CD14-positive monocyte (primary cell): Measurements from ENCODE around the gene KCNA10. TPM values are rescaled to one million over a fixed set of nuclear protein-coding genes. Genes with fewer than 3 reads are reported as not detected.

Experiments
- DNase-seq, 3 donors: peaks; one replicate each; pipeline ENCODE4 v3.0.0-alpha.2; 2011 to 2022
- H2AFZ ChIP-seq: 2 replicates; pipeline ENCODE4 v1.6.0; 2012; ENCODE audit warnings: mild to moderate bottlenecking, low read depth, low read length, inconsistent platforms; ENCODE audit not compliant: insufficient read depth, poor library complexity, severe bottlenecking
- H3K27ac ChIP-seq, 2 donors: 1 replicate in 1 of 2; 2 replicates in 1 of 2; pipeline ENCODE4 v1.5.1; 2012 to 2013; ENCODE audit warnings: low read length in 2 of 2, control low read depth in 1 of 2, inconsistent platforms in 1 of 2, low read depth in 1 of 2, mild to moderate bottlenecking in 1 of 2
- H3K27me3 ChIP-seq, 2 donors: one replicate each; pipeline versions ENCODE4 v1.6.0 to v1.6.1; 2011 to 2013; ENCODE audit warnings: low read length in 2 of 2; ENCODE audit not compliant: control insufficient read depth in 2 of 2, insufficient read depth in 2 of 2
- H3K36me3 ChIP-seq, 2 donors: replicated peaks in 1 of 2; 1 replicate in 1 of 2; 2 replicates in 1 of 2; pipeline versions ENCODE4 v1.5.1 to v1.6.1; 2012 to 2013; ENCODE audit warnings: low read length in 2 of 2, control low read depth in 1 of 2, inconsistent platforms in 1 of 2, mild to moderate bottlenecking in 1 of 2; ENCODE audit not compliant: insufficient read depth in 2 of 2, control insufficient read depth in 1 of 2
- H3K4me1 ChIP-seq, 2 donors: 1 replicate in 1 of 2; 2 replicates in 1 of 2; pipeline versions ENCODE4 v1.5.1 to v1.6.1; 2012 to 2013; ENCODE audit warnings: low read length in 2 of 2, control low read depth in 1 of 2, inconsistent platforms in 1 of 2, mild to moderate bottlenecking in 1 of 2, moderate library complexity in 1 of 2; ENCODE audit not compliant: insufficient read depth in 2 of 2, control insufficient read depth in 1 of 2
- H3K4me2 ChIP-seq: replicated peaks from 2 replicates; pipeline ENCODE3; 2012; ENCODE audit warnings: low read length, moderate library complexity, mild to moderate bottlenecking; ENCODE audit not compliant: poor library complexity, severe bottlenecking; ENCODE audit errors: extremely low read depth
- H3K4me3 ChIP-seq, 3 experiments: fragments of 200-600 bp in 1 of 3; sonication (generic) in 1 of 3; replicated peaks in 1 of 3; 1 replicate in 2 of 3; 2 replicates in 1 of 3; pipeline ENCODE4 v1.5.1; 2011 to 2013; ENCODE audit warnings: low read length in 3 of 3, mild to moderate bottlenecking in 3 of 3, control low read depth in 2 of 3, low read depth in 2 of 3, inconsistent platforms in 1 of 3, moderate library complexity in 1 of 3
- H3K79me2 ChIP-seq: 2 replicates; pipeline ENCODE4 v1.6.0; 2012; ENCODE audit warnings: mild to moderate bottlenecking, control low read depth, inconsistent platforms, low read length, moderate library complexity; ENCODE audit not compliant: insufficient read depth
- H3K9ac ChIP-seq: 2 replicates; pipeline ENCODE4 v1.6.0; 2017; ENCODE audit warnings: low read length, mild to moderate bottlenecking; ENCODE audit not compliant: insufficient read depth, poor library complexity, severe bottlenecking
- H3K9me3 ChIP-seq, 2 donors: replicated peaks in 1 of 2; 1 replicate in 1 of 2; 2 replicates in 1 of 2; pipeline versions ENCODE4 v1.5.1 to v1.6.1; 2012 to 2013; ENCODE audit warnings: low read length in 2 of 2, control low read depth in 1 of 2; ENCODE audit not compliant: control insufficient read depth in 1 of 2, insufficient read depth in 1 of 2
- H4K20me1 ChIP-seq: 2 replicates; pipeline ENCODE4 v1.6.0; 2012; ENCODE audit warnings: mild to moderate bottlenecking, low read length, control low read depth, moderate library complexity; ENCODE audit not compliant: insufficient read depth
- H3K27ac Mint-ChIP-seq, 7 donors: one replicate each; pipeline ENCODE4 v1.8.0; 2020; ENCODE audit warnings: mild to moderate bottlenecking in 7 of 7, mixed read lengths in 7 of 7, moderate library complexity in 6 of 7, inconsistent platforms in 2 of 7
- H3K27me3 Mint-ChIP-seq, 3 donors: one replicate each; pipeline ENCODE4 v1.8.0; 2021 to 2022; ENCODE audit warnings: low read depth in 3 of 3, mild to moderate bottlenecking in 3 of 3, mixed read lengths in 3 of 3, moderate library complexity in 3 of 3, inconsistent platforms in 1 of 3
- H3K36me3 Mint-ChIP-seq, 2 donors: one replicate each; pipeline ENCODE4 v1.8.0; 2020; ENCODE audit warnings: mixed read lengths in 2 of 2, inconsistent platforms in 1 of 2, mild to moderate bottlenecking in 1 of 2
- H3K4me1 Mint-ChIP-seq: one replicate; pipeline ENCODE4 v1.8.0; 2020; ENCODE audit warnings: mild to moderate bottlenecking, mixed read lengths
- H3K4me3 Mint-ChIP-seq, 2 donors: one replicate each; pipeline ENCODE4 v1.8.0; 2020; ENCODE audit warnings: mild to moderate bottlenecking in 2 of 2, mixed read lengths in 2 of 2, moderate library complexity in 1 of 2
- H3K9me3 Mint-ChIP-seq, 7 donors: one replicate each; pipeline ENCODE4 v1.8.0; 2020 to 2022; ENCODE audit warnings: mixed read lengths in 7 of 7, mild to moderate bottlenecking in 6 of 7, moderate library complexity in 6 of 7, inconsistent platforms in 2 of 7
- CTCF ChIP-seq: fragments of 200-600 bp; IDR thresholded peaks from one replicate; pipeline ENCODE4 v1.8.0; 2022; ENCODE audit warnings: antibody characterized with exemption, mild to moderate bottlenecking
- WGBS: methylation state at CpG from one replicate; pipeline ENCODE4 v1.1.5; 2013; ENCODE audit warnings: missing lambda C conversion rate; ENCODE audit not compliant: insufficient coverage; 5-methylcytosine and 5-hydroxymethylcytosine counted together
- intact Hi-C, 2 donors: fragments of 100-400 bp; cut with micrococcal nuclease; formaldehyde crosslinking; loops; one replicate each; pipeline versions ENCODE4 v1.15.0 to v1.15.1; 2023
- polyA plus RNA-seq, 3 donors: library from polyadenylated mRNA; depleted of rRNA in 1 of 3; unstranded in 2 of 3; stranded (reverse) in 1 of 3; fragments of 300-500 nt in 2 of 3; fragments of >200 nt in 1 of 3; fragmentation: Illumina TruSeq in 2 of 3; gene quantifications; 1 replicate in 2 of 3; 2 replicates in 1 of 3; pipeline ENCODE4 v1.2.3, GENCODE V29; 2012 to 2021

The KCNA10 gene
- polyA plus RNA-seq, 3 donors = not detected

DNA sequence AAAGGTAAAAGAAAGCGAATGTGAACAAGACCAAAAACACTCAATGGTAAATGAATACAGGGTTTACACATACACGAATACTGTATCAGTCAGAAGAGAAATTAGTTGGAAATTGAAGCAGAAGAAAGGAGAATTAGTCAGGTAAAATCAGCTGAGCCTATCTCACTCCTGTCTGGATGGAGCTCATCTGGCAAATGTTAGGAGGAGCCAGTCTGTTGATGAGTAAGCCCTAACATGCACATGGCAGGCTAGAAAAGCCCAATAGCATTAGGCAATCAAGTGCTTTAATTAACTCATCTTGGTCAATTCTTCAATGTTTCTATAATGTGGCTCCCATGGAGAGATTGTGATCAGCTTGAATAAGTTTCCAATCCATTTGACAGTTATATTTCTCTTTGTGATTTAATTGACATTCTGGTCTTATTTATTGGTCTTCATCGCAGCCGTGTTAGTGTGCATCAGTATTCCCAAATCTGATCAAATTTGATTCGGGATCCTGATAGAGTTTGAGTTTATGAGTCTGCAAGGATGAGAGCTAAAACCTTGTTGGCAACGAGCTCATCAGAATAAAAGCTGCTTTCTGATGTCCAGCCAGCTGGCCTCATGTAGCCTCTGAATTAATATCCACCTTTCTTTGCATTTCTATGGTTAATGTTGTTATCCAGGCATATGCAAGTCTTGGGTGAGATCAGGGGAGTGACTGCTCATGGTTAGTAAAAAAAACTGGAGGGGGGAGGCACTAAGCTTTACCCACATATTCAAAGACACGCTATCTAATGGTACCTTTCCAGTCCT is 22.1 kb upstream of the KCNA10 start:
- no peaks in the 10 kb centered on the region for H3K9me3 Mint-ChIP-seq
- no peaks in the 10 kb centered on the region for H3K27me3 ChIP-seq
- no peak for DNase-seq
- H3K27me3 Mint-ChIP-seq = peaks cover 4 to 6% (median 5%) of the 10 kb centered on the region in 3 donors
- no peaks in the 10 kb centered on the region for H3K9me3 ChIP-seq
- H2AFZ ChIP-seq = no peak overlapping the region
- no peaks in the 10 kb centered on the region for H3K36me3 Mint-ChIP-seq
- H3K4me1 ChIP-seq = no peaks in the 10 kb centered on the region
- no peaks in the 10 kb centered on the region for H3K36me3 ChIP-seq
- no peak overlapping the region for H3K27ac Mint-ChIP-seq
- no peak overlapping the region for H3K27ac ChIP-seq
- no peak overlapping the region for H3K4me2 ChIP-seq
- H3K9ac ChIP-seq = no peak overlapping the region
- no peak for TF ChIP-seq CTCF
- intact Hi-C loops = no loop called here
- no peaks in the 10 kb centered on the region for H3K4me1 Mint-ChIP-seq
- H3K4me3 Mint-ChIP-seq = no peak overlapping the region
- no peaks in the 10 kb centered on the region for H4K20me1 ChIP-seq
- H3K4me3 ChIP-seq = no peak overlapping the region
- H3K79me2 ChIP-seq = no peaks in the 10 kb centered on the region
- WGBS = no CpG with 5 or more reads among the region's 7 CpGs

DNA sequence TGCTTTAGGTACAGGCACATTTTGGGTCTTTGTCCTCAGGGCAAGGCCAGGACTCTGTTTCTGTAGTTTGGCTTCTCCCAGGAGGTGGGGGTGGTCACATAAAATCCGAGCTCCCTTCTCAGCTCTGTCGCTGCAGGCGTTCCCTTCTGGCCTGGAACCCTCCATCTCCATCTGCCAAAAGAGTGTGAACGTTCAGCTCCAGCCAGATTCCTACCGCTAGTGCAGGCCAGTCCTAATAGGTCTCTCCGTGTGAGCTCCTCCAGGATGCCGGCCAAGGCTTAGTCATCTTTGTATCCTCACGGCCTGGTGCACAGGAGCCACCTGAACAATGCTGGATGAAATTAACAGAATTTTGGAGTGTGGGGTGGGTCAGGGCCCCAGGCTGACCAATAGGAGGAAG is 19.9 kb upstream of the KCNA10 start:
- Mint-ChIP-seq H3K9me3 (no peaks in the 10 kb centered on the region), H3K4me1 (no peaks in the 10 kb centered on the region), H3K27me3 (peaks cover 2 to 6% (median 4%) of the 10 kb centered on the region in 3 donors), H3K4me3 (no peak overlapping the region), H3K27ac (no peak overlapping the region), H3K36me3 (no peaks in the 10 kb centered on the region)
- Histone ChIP-seq H3K79me2 (no peaks in the 10 kb centered on the region), H4K20me1 (no peaks in the 10 kb centered on the region), H3K9ac (no peak overlapping the region), H3K27ac (no peak overlapping the region), H3K4me3 (no peak overlapping the region), H3K9me3 (no peaks in the 10 kb centered on the region), H3K4me1 (no peaks in the 10 kb centered on the region), H3K27me3 (no peaks in the 10 kb centered on the region), H3K36me3 (no peaks in the 10 kb centered on the region), H3K4me2 (no peak overlapping the region), H2AFZ (no peak overlapping the region)
- no peak for TF ChIP-seq CTCF
- DNase-seq = no peak
- WGBS = 81% methylated on average over 5 of the region's 8 CpGs
- intact Hi-C loops = no loop called here
